Measurements from ENCODE around the gene NECAB2. TPM values are rescaled to one million over a fixed set of nuclear protein-coding genes. Genes with fewer than 3 reads are reported as not detected.

NECAB2 gene
- total RNA-seq, 1 donor from 2014 or later, result 0.32 TPM

DNA sequence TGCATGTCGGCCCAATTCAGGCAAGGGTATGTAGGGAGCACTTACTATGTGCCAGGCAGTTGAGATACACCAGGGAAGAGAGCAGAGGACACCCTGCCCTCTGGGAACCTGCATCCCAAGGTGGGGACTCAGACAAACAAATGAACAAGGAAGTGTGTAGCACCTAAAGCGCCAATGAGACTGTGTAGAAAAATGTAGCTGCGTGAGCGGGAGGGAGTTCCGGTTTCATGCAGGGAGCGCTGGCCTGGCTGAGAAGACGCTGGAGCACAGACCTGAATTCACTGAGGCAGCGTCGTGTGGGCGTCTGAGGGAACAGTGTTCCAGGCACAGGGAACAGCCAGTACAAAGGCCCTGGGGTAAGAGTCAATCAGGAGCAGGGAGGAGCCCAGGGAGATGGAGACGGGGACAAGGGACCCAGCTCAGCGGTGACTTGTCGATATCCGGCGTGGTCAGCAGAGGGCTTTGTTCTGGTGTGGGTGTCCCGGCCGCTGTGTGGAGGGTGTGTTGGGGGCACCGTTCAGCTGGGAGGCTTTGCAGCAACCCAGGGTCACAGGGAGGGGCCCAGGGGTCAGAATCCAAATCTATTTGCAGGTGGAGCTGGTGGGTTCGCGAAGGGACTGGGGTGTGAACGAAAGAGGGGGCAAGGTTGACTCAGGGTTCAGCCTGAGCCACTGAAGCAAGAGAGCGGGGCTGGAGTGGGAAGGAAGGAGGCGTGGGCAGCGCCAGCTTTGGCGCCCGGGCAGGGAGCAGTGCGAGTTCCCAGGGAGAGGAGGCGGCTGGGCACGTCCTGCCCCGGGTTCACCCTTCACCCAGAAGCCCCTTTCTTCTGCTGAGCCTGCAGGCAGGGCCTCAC is 32.8 kb upstream of the NECAB2 start:
- Histone ChIP-seq H2AFZ (ENCODE audit: low read depth, low read length) (no peak overlapping the region), H3K4me3 (ENCODE audit: insufficient read depth, low read depth, low read length) (no peak overlapping the region), H3K4me2 (ENCODE audit: low read length) (no peak overlapping the region), H3K4me1 (ENCODE audit: insufficient read depth, low read length) (peaks cover 7% of the 10 kb centered on the region), H3K27me3 (ENCODE audit: insufficient read depth, low read length) (peaks cover 2% of the 10 kb centered on the region), H3K9ac (ENCODE audit: low read length) (no peak overlapping the region), H3K9me3 (ENCODE audit: insufficient read depth, low read depth, low read length) (no peaks in the 10 kb centered on the region), H3K27ac (ENCODE audit: low read depth, low read length) (no peak overlapping the region), H3K36me3 (ENCODE audit: insufficient read depth, low read length) (no peaks in the 10 kb centered on the region), H3K79me2 (ENCODE audit: insufficient read depth, low read length) (no peaks in the 10 kb centered on the region), H4K20me1 (ENCODE audit: insufficient read depth, low read length) (no peaks in the 10 kb centered on the region)
- DNase-seq (ENCODE audit: low read depth) (no peak), FAIRE-seq (no peak)
- Mint-ChIP-seq H3K4me3 (ENCODE audit: unreplicated experiment) (no peak overlapping the region), H3K4me1 (ENCODE audit: low read depth, unreplicated experiment) (peaks cover 17% of the 10 kb centered on the region), H3K27ac (ENCODE audit: unreplicated experiment) (no peak overlapping the region), H3K27me3 (ENCODE audit: low read depth, unreplicated experiment) (peaks cover 14% of the 10 kb centered on the region), H3K36me3 (ENCODE audit: low read depth, unreplicated experiment) (peaks cover 8% of the 10 kb centered on the region), H3K9me3 (ENCODE audit: unreplicated experiment) (peaks cover 5% of the 10 kb centered on the region)
- TF ChIP-seq EZH2 (IDR thresholded peaks at IDR 0.05; ENCODE audit: insufficient read depth, low read length), result no peak
- TF ChIP-seq, protein P1, sequence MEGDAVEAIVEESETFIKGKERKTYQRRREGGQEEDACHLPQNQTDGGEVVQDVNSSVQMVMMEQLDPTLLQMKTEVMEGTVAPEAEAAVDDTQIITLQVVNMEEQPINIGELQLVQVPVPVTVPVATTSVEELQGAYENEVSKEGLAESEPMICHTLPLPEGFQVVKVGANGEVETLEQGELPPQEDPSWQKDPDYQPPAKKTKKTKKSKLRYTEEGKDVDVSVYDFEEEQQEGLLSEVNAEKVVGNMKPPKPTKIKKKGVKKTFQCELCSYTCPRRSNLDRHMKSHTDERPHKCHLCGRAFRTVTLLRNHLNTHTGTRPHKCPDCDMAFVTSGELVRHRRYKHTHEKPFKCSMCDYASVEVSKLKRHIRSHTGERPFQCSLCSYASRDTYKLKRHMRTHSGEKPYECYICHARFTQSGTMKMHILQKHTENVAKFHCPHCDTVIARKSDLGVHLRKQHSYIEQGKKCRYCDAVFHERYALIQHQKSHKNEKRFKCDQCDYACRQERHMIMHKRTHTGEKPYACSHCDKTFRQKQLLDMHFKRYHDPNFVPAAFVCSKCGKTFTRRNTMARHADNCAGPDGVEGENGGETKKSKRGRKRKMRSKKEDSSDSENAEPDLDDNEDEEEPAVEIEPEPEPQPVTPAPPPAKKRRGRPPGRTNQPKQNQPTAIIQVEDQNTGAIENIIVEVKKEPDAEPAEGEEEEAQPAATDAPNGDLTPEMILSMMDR (IDR thresholded peaks at IDR 0.05; ENCODE audit: insufficient read depth, low read depth, low read length), result no peak

DNA sequence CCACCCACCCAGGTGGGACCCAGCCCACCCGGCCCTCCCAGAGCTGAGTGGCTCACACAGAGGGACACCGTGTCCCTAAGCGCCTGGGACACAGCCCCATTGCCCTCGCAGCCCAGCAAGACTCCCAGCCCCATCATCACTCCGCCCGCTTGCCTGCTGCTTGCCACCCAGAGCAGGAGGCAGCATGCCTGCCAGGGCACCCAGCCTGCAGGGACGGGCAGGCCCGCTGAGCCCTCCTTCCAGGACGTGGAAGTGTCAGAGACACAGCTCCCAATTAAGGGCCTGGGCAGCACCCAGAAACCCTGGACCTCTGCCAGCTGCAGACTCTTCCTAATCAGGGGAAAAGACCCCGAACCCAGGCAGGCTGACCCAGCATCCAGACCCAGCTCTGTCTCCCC is 32.2 kb upstream of the NECAB2 start:
- Histone ChIP-seq H3K9me3 (ENCODE audit: insufficient read depth, low read depth, low read length) (no peaks in the 10 kb centered on the region), H3K4me2 (ENCODE audit: low read length) (no peak overlapping the region), H3K9ac (ENCODE audit: low read length) (no peak overlapping the region), H3K36me3 (ENCODE audit: insufficient read depth, low read length) (no peaks in the 10 kb centered on the region), H3K27ac (ENCODE audit: low read depth, low read length) (no peak overlapping the region), H3K4me1 (ENCODE audit: insufficient read depth, low read length) (peaks cover 7% of the 10 kb centered on the region), H4K20me1 (ENCODE audit: insufficient read depth, low read length) (no peaks in the 10 kb centered on the region), H3K79me2 (ENCODE audit: insufficient read depth, low read length) (no peaks in the 10 kb centered on the region), H3K4me3 (ENCODE audit: insufficient read depth, low read depth, low read length) (no peak overlapping the region), H2AFZ (ENCODE audit: low read depth, low read length) (no peak overlapping the region), H3K27me3 (ENCODE audit: insufficient read depth, low read length) (peaks cover 3% of the 10 kb centered on the region)
- FAIRE-seq (no peak), DNase-seq (ENCODE audit: low read depth) (no peak)
- H3K27ac Mint-ChIP-seq (ENCODE audit: unreplicated experiment), result no peak overlapping the region
- H3K27me3 Mint-ChIP-seq (ENCODE audit: low read depth, unreplicated experiment), result peaks cover 18% of the 10 kb centered on the region
- H3K4me1 Mint-ChIP-seq (ENCODE audit: low read depth, unreplicated experiment), result peaks cover 17% of the 10 kb centered on the region
- peaks cover 9% of the 10 kb centered on the region for H3K36me3 Mint-ChIP-seq (ENCODE audit: low read depth, unreplicated experiment)
- TF ChIP-seq EZH2 (IDR thresholded peaks at IDR 0.05; ENCODE audit: insufficient read depth, low read length), result no peak
- TF ChIP-seq, protein P1 (IDR thresholded peaks at IDR 0.05; ENCODE audit: insufficient read depth, low read depth, low read length), result no peak
- no peak overlapping the region for H3K4me3 Mint-ChIP-seq (ENCODE audit: unreplicated experiment)
- H3K9me3 Mint-ChIP-seq (ENCODE audit: unreplicated experiment), result peaks cover 5% of the 10 kb centered on the region
